Cardiac muscle cell (in vitro differentiated cells and primary cell): ENCODE results near the gene CCDC121. TPM values are rescaled to one million over a fixed set of nuclear protein-coding genes. Genes with fewer than 3 reads are reported as not detected.
A peak's percentile ranks its signal among the peaks of the same experiment; 100 is the strongest.

Experiments used
- DNase-seq, 2 donors: peaks; one replicate each; pipeline versions ENCODE4 v3.0.0 to v3.0.0-alpha.2; 2010 to 2017; ENCODE audit warnings: low read depth in 1 of 2, low spot score in 1 of 2
- H3K27ac ChIP-seq: fragments of 200-600 bp; sonication (generic); 2 replicates; pipeline ENCODE4 v1.5.1; 2016
- H3K27me3 ChIP-seq: fragments of 200-600 bp; sonication (generic); 2 replicates; pipeline ENCODE4 v1.6.0; 2016; ENCODE audit warnings: control low read depth
- H3K36me3 ChIP-seq: fragments of 200-600 bp; sonication (generic); 2 replicates; pipeline ENCODE4 v1.5.1; 2016; ENCODE audit warnings: control low read depth
- H3K4me1 ChIP-seq: fragments of 200-600 bp; sonication (generic); 2 replicates; pipeline ENCODE4 v1.8.1; 2017; ENCODE audit warnings: low read depth, mild to moderate bottlenecking, mixed run types
- H3K4me3 ChIP-seq: fragments of 200-600 bp; sonication (generic); 2 replicates; pipeline ENCODE4 v1.5.1; 2016; ENCODE audit warnings: mild to moderate bottlenecking
- H3K9me3 ChIP-seq: fragments of 200-600 bp; sonication (generic); 2 replicates; pipeline ENCODE4 v1.5.1; 2017; ENCODE audit warnings: low read depth, mild to moderate bottlenecking, control low read depth
- polyA plus RNA-seq: library from polyadenylated mRNA; unstranded; fragments of >200 nt; fragmentation: Nextera tagmentation; extraction: Ambion mirVana; gene quantifications from 2 replicates; pipeline ENCODE4 v1.2.1, GENCODE V29; 2016
- total RNA-seq: library from RNA; depleted of rRNA; stranded (reverse); fragments of >200 nt; gene quantifications from 2 replicates; pipeline ENCODE4 v1.2.3, GENCODE V29; 2016
- TF ChIP-seq, protein P1 (sequence below): IDR thresholded peaks from 2 replicates; pipeline ENCODE4 v1.5.1; 2012; ENCODE audit warnings: low read depth, mild to moderate bottlenecking, low read length

Gene CCDC121
- total and polyA plus RNA-seq, 2 experiments from 2014 or later: 5.1 to 6.1 TPM

DNA sequence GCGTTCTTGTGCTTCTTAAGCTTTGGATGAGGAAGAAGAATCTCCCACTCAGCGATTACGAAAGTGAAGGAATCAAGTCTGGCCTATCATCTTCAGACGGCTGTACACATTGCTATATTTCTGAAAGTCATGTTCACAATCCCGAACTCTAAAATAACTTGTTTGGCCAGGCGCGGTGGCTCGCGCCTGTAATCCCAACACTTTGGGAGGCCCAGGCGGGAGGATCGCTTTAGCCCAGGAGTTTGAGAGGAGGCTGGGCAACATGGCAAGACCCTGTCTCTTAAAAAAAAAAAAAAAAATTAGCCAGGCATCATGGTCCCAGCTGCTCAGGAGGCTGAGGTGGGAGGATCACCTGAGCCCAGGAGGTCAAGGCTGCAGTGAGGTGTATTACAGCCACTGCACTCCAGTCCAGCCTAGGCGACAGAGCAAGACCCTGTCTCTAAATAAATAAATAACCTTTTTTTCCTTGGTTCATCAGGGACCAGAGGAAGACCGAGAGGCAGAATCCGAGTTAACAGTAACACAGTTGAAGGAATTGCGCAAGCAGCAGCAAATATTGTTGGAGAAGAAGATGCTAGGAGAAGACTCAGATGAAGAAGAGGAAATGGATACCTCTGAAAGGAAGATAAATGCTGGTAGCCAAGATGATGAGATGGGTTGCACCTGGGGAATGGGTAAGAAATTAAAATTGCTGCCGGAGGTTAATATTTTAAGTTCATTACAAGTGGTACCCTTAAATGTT lies 36.0 kb upstream of the CCDC121 start:
- TF ChIP-seq, protein P1, sequence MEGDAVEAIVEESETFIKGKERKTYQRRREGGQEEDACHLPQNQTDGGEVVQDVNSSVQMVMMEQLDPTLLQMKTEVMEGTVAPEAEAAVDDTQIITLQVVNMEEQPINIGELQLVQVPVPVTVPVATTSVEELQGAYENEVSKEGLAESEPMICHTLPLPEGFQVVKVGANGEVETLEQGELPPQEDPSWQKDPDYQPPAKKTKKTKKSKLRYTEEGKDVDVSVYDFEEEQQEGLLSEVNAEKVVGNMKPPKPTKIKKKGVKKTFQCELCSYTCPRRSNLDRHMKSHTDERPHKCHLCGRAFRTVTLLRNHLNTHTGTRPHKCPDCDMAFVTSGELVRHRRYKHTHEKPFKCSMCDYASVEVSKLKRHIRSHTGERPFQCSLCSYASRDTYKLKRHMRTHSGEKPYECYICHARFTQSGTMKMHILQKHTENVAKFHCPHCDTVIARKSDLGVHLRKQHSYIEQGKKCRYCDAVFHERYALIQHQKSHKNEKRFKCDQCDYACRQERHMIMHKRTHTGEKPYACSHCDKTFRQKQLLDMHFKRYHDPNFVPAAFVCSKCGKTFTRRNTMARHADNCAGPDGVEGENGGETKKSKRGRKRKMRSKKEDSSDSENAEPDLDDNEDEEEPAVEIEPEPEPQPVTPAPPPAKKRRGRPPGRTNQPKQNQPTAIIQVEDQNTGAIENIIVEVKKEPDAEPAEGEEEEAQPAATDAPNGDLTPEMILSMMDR: no peak
- Histone ChIP-seq H3K36me3 (peaks cover 36% of the 10 kb centered on the region), H3K27me3 (no peaks in the 10 kb centered on the region), H3K9me3 (no peaks in the 10 kb centered on the region), H3K4me3 (peak overlapping the region; percentile 87), H3K27ac (no peak overlapping the region), H3K4me1 (peaks cover 19% of the 10 kb centered on the region)
- DNase-seq: no peak

DNA sequence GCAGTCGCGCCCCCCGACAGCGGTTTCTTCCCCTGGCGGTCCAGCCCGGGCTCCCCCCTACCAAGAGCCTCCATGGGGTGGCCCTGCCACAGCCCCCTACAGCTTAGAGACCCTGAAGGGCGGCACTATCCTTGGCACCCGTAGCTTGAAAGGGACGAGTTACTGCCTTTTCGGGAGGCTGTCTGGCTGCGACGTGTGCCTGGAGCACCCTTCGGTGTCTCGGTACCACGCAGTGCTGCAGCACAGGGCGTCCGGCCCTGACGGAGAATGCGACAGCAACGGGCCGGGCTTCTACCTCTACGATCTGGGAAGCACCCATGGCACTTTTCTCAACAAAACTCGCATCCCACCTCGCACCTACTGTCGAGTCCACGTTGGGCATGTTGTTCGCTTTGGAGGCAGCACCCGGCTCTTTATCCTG lies 35.4 kb upstream of the CCDC121 start:
- no peak for DNase-seq
- Histone ChIP-seq H3K27me3 (no peaks in the 10 kb centered on the region), H3K4me3 (peak overlapping the region; percentile 87), H3K4me1 (peaks cover 19% of the 10 kb centered on the region), H3K9me3 (no peaks in the 10 kb centered on the region), H3K27ac (peak overlapping the region; percentile 97), H3K36me3 (peaks cover 36% of the 10 kb centered on the region)
- TF ChIP-seq, protein P1: no peak

DNA sequence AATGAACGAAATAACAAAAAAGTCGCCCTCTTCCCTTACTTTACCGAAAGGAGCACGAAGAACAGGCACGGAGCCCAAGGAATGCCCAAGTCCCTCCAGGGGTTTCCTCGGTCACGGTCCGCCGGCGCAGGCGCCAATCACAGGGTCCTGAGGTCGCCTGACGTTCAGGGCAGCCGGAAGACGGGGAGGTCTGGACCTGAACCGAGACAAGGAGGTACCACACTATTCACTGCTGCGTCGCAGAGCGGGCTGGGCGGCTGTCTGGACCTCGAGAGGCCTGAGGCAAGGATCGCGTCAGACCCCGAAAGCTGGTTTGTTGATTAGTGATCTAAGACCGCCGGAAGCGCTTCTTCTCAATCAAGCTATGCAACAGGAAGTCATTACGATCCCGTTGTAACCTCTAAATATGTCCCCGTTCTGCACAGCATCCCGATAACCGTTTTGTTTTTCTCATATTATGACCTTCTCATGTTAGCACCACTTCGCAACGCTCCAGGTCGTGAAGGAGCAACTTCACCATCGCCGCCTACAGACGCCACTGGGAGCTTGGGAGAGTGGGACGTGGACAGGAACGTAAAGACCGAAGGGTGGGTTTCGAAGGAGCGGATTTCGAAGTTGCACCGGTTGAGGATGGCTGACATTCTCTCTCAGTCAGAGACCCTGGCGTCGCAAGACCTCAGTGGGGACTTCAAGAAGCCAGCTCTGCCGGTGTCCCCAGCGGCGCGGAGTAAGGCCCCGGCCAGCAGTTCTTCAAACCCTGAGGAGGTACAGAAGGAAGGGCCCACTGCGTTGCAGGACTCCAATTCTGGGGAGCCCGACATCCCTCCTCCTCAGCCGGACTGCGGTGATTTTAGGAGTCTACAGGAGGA lies 34.7 kb upstream of the CCDC121 start, which contains the start of the genes SLC4A1AP and SUPT7L:
SLC4A1AP (plus strand) TSS at position 605 of the 869 bp plus-strand sequence; CDS start at position 631, 26 bp downstream.
SUPT7L (minus strand) TSS at position 330 of the 869 bp plus-strand sequence. CDS start 1,422 bp downstream, outside the sequence.
- H3K4me3 ChIP-seq: peak within 1 kb of the TSS; percentile 87
- H3K27me3 ChIP-seq: no peaks in the 10 kb centered on the region
- peak within 1 kb of the TSS; percentile 97 for H3K27ac ChIP-seq
- DNase-seq: peak; percentile 89 to 90
- peaks cover 19% of the 10 kb centered on the region for H3K4me1 ChIP-seq
- H3K36me3 ChIP-seq: peaks cover 30% of the 10 kb centered on the region
- H3K9me3 ChIP-seq: no peaks in the 10 kb centered on the region
- TF ChIP-seq, protein P1: no peak

DNA sequence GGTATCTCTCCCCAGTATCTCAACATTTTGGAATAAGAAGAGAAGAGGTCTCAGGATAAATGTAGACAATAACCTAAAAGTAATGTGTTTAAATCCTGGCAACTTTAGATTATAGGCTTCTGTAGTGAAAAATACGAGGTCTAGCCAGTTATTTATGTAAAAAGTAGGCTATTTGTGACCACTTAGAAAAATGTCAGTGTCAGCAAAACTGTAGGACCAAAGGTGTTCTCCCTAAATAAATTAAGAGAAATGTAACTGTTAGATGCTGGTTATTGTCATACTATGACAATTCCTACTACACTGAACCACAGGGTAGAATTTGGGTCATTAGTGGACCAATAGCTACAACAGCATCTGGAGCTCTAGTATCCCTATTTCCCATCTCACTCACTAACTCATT lies 32.6 kb upstream of the CCDC121 start:
- TF ChIP-seq, protein P1: no peak
- no peak overlapping the region for H3K27ac ChIP-seq
- H3K27me3 ChIP-seq: no peaks in the 10 kb centered on the region
- peaks cover 19% of the 10 kb centered on the region for H3K4me1 ChIP-seq
- H3K36me3 ChIP-seq: peaks cover 36% of the 10 kb centered on the region
- no peak overlapping the region for H3K4me3 ChIP-seq
- H3K9me3 ChIP-seq: no peaks in the 10 kb centered on the region
- no peak for DNase-seq

DNA sequence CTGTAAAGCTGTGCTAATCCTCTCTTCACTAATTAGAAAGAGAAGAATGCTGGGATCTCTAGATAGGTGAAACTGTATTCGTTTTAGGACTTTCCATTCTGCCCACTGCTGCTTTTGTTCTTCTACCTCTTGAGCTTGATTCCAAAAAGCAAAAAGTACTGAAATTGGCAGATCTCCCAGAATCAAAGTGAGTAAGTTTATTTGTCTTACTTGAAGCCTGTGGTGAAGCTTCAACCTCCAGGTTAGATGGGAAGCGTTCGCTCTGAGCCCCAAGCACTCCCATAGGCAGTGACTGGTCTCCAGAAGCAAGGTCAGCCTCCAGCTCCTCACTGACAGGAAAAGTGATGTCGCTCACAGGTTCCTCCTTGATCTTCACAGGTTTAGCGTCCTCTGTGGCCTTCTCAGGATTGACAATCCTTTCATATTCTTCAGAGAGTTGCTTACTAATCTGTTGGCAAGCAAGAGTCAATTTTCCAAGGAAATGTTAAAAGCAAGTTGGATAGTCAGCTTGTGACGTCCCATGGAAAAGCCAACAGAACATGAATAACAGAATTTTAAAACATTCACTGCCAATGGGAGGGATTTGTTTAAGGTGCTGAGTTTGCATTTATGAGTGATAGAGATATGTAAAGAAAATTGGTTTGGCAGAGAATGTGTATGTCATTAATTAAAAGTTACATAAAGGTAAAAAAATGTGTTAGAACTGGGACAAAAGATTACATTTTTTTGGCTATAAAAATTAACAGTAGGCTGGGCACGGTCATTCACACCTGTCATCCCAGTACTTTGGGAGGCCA lies 26.5 kb upstream of the CCDC121 start:
- TF ChIP-seq, protein P1: no peak
- Histone ChIP-seq H3K4me1 (no peaks in the 10 kb centered on the region), H3K27ac (no peak overlapping the region), H3K9me3 (no peaks in the 10 kb centered on the region), H3K4me3 (no peak overlapping the region), H3K36me3 (peaks cover 61% of the 10 kb centered on the region), H3K27me3 (no peaks in the 10 kb centered on the region)
- peak in 1 of 2 donors; percentile 43 for DNase-seq
